LNCaP clone FGC (cell line): ENCODE measurements around the gene OTUD7B.

Source experiments
- DNase-seq: peaks from one replicate; pipeline ENCODE4 v3.0.0-alpha.2; 2011; ENCODE audit warnings: low read depth
- H3K4me3 ChIP-seq: 2 replicates; pipeline ENCODE4 v1.5.1; 2011; ENCODE audit warnings: mild to moderate bottlenecking, low read depth, low read length, control low read depth
- TF ChIP-seq, protein P1 (sequence below): IDR thresholded peaks from 2 replicates; pipeline ENCODE4 v1.5.1; 2012; ENCODE audit warnings: mild to moderate bottlenecking; ENCODE audit not compliant: control insufficient read depth, insufficient read depth; ENCODE audit errors: extremely low read depth

Gene OTUD7B

DNA sequence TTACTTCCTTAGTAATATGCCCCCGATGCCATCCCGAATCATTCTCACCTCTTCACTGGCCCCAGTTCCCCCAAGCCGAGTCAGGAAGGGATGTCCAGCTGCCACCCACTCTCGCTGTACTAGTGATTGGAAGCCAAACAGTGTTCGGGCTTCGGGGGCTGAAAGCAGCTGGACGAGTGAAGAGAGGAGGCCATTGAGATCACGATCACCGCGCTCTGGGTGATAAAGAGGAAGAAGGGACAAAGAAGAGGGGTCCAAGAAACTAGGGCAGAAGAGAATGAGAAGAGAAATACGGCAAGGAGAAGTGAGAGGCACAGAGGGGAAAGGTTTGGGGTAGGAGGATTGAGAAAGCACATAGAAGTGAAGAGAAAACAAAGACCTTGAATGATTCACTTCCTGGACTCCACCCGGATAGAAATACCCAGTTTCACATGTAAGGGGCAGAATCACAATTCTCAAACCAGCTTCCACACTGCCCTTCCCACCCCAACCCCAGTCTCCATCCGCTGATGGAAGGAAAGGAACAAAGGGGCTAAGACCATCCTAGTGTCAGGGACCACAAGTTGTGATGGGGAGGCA is 79.2 kb downstream of the OTUD7B start:
- no peak for DNase-seq
- TF ChIP-seq, protein P1, sequence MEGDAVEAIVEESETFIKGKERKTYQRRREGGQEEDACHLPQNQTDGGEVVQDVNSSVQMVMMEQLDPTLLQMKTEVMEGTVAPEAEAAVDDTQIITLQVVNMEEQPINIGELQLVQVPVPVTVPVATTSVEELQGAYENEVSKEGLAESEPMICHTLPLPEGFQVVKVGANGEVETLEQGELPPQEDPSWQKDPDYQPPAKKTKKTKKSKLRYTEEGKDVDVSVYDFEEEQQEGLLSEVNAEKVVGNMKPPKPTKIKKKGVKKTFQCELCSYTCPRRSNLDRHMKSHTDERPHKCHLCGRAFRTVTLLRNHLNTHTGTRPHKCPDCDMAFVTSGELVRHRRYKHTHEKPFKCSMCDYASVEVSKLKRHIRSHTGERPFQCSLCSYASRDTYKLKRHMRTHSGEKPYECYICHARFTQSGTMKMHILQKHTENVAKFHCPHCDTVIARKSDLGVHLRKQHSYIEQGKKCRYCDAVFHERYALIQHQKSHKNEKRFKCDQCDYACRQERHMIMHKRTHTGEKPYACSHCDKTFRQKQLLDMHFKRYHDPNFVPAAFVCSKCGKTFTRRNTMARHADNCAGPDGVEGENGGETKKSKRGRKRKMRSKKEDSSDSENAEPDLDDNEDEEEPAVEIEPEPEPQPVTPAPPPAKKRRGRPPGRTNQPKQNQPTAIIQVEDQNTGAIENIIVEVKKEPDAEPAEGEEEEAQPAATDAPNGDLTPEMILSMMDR = no peak
- H3K4me3 ChIP-seq = no peak overlapping the region

DNA sequence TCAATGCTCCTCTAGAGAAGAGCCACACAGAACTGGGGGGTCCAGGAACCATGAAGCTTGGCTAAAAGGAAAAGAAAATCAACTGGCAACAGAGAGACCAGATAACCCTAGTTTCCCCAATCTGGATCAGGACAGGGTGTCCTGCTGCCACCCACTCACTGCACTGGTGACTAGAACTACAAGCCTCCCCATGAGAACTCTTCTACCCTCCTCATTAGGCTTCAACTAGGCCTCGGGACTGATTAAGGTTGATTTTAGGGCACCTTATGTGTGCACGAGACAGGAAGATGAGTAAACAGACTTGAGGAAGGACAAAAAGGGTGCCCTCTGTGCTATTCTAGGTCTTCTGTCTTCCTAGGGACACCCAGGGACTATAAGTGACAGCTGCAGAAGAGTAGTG is 80.7 kb downstream of the OTUD7B start:
- TF ChIP-seq, protein P1 = no peak
- DNase-seq = no peak
- no peak overlapping the region for H3K4me3 ChIP-seq

DNA sequence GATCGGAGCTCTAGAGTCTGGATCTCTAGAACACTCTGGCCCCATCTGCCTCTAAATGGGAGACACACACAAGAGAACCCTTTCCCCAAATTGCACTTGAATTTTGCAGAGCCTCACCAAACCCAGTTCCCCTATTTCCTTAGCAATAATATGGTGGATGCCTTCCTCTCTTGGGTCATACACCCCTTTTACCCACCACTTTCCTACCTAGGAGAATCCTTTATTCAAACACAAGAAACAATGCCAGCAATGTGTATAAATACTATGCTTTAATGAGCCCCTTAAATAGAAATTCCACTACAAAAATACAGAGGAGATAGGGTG is 82.2 kb downstream of the OTUD7B start:
- DNase-seq = no peak
- peak overlapping the region; percentile 98 for H3K4me3 ChIP-seq
- TF ChIP-seq, protein P1 = no peak

DNA sequence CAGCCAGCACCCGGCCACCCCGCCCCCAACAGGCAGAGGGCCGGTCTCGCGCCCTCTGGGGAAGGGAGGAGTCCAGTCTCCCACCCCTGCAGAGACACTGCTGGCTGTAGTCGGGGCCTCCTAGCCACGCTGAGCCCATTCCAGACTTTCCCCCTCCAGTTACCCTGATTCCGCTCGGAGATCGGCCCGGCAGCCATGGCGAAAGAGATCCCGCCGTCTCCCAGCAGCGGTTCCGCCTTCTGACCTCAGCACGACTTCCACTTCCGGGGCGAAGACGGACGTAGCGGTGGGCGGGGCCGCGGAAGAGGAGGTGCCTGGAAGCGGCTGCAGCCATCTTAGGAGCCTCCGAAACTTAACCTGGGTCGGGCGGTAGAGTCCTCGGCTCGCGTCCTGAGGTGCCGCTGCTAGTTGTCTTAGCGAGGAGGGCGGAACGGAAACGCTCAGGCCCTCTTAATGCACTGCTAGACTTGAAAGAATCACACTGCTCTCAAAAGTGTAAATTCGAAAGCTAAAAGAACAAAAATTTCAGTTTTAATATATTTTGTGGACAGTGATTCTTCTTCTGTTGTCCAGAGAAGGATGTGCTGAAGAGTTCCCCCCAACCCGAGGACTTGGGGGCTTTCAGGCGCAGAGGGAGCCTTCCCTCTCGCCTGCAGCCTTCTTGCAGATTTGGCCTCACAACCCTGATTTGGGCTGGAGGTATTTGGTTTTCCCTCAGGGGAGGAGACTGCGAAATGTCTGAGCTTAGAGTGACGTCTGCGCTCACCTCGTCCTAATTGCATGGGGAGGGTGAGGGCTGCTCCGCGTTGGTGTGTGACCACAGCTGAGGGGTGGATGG is 82.7 kb downstream of the OTUD7B start, which contains the start of gene SF3B4:
Gene SF3B4 (minus strand): TSS at position 241 of the 838 bp plus-strand sequence. CDS start 44 bp downstream, at position 197.
- DNase-seq = peak; percentile 79
- peak within 1 kb of the TSS; percentile 98 for H3K4me3 ChIP-seq
- TF ChIP-seq, protein P1 = no peak

DNA sequence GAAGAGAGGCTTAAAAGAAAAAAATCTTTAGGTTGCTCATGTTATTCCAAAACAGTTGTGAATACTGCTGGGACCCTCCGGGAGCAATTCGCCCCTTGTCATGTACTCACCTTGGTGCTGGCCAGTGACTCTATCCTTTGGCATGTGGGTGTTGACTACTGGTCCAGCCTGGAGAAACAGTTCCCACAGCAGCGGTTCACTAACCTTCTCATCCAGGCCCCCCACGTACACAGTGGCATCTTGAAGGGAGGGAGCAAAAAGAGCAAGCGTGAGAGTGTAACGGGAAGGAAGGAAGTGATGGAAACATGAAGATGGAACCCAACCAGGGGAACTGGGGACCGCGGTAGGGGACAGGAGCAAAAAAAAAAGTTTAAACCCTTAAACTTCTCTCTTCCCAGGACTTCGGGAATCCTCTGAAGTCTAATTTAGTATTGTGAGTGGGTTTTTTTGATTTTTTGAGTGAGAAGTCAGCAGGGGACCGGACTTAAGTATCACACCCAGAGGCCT is 83.4 kb downstream of the OTUD7B start:
- H3K4me3 ChIP-seq = peak overlapping the region; percentile 98
- TF ChIP-seq, protein P1 = no peak
- DNase-seq = no peak

DNA sequence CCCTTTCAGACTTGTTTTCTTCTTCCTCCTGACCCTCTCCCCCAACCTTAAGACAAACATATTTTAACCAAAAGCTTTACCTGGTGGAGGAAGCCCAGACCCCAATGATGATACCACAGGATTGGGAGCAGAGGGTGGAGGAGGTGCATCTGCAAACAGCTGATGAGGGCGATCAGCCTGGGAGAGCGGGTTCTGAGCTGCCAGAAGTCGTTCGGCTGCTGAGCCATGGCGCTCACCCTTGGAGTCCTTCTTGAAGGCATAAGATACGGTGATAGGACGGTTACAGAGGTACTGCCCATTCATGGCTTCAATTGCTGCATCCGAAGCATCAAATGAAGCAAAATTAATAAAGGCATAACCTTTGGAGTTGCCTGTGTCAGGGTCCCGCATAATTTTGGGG is 84.2 kb downstream of the OTUD7B start:
- peak overlapping the region; percentile 98 for H3K4me3 ChIP-seq
- TF ChIP-seq, protein P1 = no peak
- no peak for DNase-seq

DNA sequence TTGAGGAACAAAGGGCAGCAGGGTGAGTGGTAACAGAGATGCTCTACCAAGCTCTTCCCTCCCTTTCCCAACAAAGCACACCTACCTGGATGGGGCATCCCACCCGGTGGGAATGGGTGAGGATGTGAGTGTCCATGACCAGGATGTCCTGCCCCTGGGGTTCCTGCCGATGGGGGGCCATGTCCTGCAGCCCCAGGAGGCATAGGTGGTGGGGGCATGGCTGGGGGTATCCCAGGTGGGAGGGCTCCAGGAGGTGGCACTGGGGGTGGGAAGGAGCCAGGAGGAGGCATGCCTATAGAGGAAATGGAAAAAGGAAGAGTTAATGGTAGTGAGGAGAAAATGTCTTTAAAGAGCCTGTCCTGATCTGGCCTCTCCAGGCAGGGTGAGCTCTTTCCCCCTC is 84.8 kb downstream of the OTUD7B start:
- TF ChIP-seq, protein P1 = no peak
- DNase-seq = no peak
- no peak overlapping the region for H3K4me3 ChIP-seq
